A673 (cell line): ENCODE results near the gene PLCG1. TPM values are rescaled to one million over a fixed set of nuclear protein-coding genes. Genes with fewer than 3 reads are reported as not detected.

Experiments
- BruUV-seq: library from RNA; stranded (reverse); fragments of 400-500 nt; replicated peaks from 2 replicates; lab custom pipeline; 2021; lab: Mats Ljungman, UMichigan
- CTCF ChIA-PET: fragments of 300-600 bp; sonication (Branson Sonifier 250); formaldehyde crosslinking; loops from one replicate; lab custom pipeline; 2022; ENCODE audit warnings: antibody characterized with exemption; lab: Charles Lee
- POLR2A ChIA-PET: fragments of 300-600 bp; sonication (Branson Sonifier 250); formaldehyde crosslinking; loops from one replicate; lab custom pipeline; 2022; ENCODE audit warnings: antibody characterized with exemption; ENCODE audit not compliant: low non-redundant PET; lab: Charles Lee
- DNase-seq: peaks from one replicate; pipeline ENCODE4 v3.0.0-alpha.2; 2015; ENCODE audit warnings: low spot score
- H3K27ac ChIP-seq: fragments of 200-600 bp; sonication (generic); 2 replicates; pipeline ENCODE4 v1.5.1; 2016; ENCODE audit warnings: mixed run types, low read depth, mild to moderate bottlenecking, mixed read lengths, antibody characterized with exemption, low read length; ENCODE audit not compliant: poor library complexity, severe bottlenecking
- H3K27me3 ChIP-seq: fragments of 200-600 bp; sonication (generic); replicated peaks from 2 replicates; pipeline ENCODE4 v1.6.1; 2017; ENCODE audit warnings: mixed run types, low read depth, mild to moderate bottlenecking, mixed read lengths, antibody characterized with exemption, low read length; ENCODE audit not compliant: insufficient read depth, poor library complexity
- H3K36me3 ChIP-seq: fragments of 200-600 bp; sonication (generic); 2 replicates; pipeline ENCODE4 v1.6.1; 2016; ENCODE audit warnings: mixed run types, mild to moderate bottlenecking, mixed read lengths, antibody characterized with exemption, low read length; ENCODE audit not compliant: insufficient read depth, poor library complexity, severe bottlenecking
- H3K4me1 ChIP-seq: fragments of 200-600 bp; sonication (generic); 2 replicates; pipeline ENCODE4 v1.6.1; 2017; ENCODE audit warnings: mixed run types, mild to moderate bottlenecking, mixed read lengths, antibody characterized with exemption, low read length; ENCODE audit not compliant: insufficient read depth, poor library complexity, severe bottlenecking
- H3K4me3 ChIP-seq: fragments of 200-600 bp; sonication (generic); 2 replicates; pipeline ENCODE4 v1.5.1; 2016; ENCODE audit warnings: low read depth, mixed run types, mild to moderate bottlenecking, mixed read lengths, low read length; ENCODE audit not compliant: poor library complexity, severe bottlenecking
- H3K9me3 ChIP-seq: fragments of 200-600 bp; sonication (generic); 2 replicates; pipeline ENCODE4 v1.6.1; 2016; ENCODE audit warnings: mixed run types, low read depth, mild to moderate bottlenecking, mixed read lengths, antibody characterized with exemption, low read length; ENCODE audit not compliant: poor library complexity, severe bottlenecking
- CTCF ChIP-seq: fragments of 300-800, 200-600 bp; sonication (generic); conservative IDR thresholded peaks from 2 replicates; pipeline ENCODE4 v1.5.1; 2017; ENCODE audit warnings: low read depth, mild to moderate bottlenecking, antibody characterized with exemption, low read length, moderate library complexity, mixed read lengths
- EZH2 ChIP-seq: fragments of 200-600 bp; sonication (generic); IDR thresholded peaks from 2 replicates; pipeline ENCODE4 v1.6.1; 2017; ENCODE audit warnings: borderline replicate concordance, low read depth, mild to moderate bottlenecking, mixed read lengths, antibody characterized with exemption, low read length; ENCODE audit not compliant: poor library complexity, severe bottlenecking
- intact Hi-C: fragments of 100-400 bp; cut with micrococcal nuclease; formaldehyde crosslinking; loops from one replicate; pipeline ENCODE4 v1.10.0; 2022; ENCODE audit not compliant: unreplicated experiment
- microRNA-seq: library from miRNA; unstranded; fragments of <30 nt; microRNA quantifications from one replicate; pipeline ENCODE4 v1.2.0, GENCODE V29; 2021
- total RNA-seq: library from RNA; stranded (reverse); gene quantifications from 2 replicates; pipeline ENCODE4 v1.2.3, GENCODE V29; 2021

The PLCG1 gene
- total RNA-seq, 1 experiment from 2014 or later, result 146 TPM

GRCh38 chr20:41225091-41225490, 87.7 kb downstream of the PLCG1 start:
- intact Hi-C loops, result no loop called here
- Histone ChIP-seq H3K36me3 (no peaks in the 10 kb centered on the region), H3K27me3 (no peaks in the 10 kb centered on the region), H3K4me1 (peaks cover 38% of the 10 kb centered on the region), H3K4me3 (no peak overlapping the region), H3K9me3 (no peaks in the 10 kb centered on the region), H3K27ac (peak overlapping the region; percentile 14)
- BruUV-seq, result no TSS peak
- ChIA-PET CTCF (interaction anchor here (0.6 to 0.7 kb wide), 2 partner anchors 9 to 52 kb away, joined by 3 to 4 read pairs; no protein-coding TSS in a partner anchor), POLR2A (no interaction called here)
- DNase-seq, result peak; percentile 50
- TF ChIP-seq CTCF (no peak), EZH2 (no peak)

- no peaks in the 10 kb centered on the region for H3K9me3 ChIP-seq
- H3K36me3 ChIP-seq, result no peaks in the 10 kb centered on the region
- BruUV-seq, result no TSS peak
- intact Hi-C loops, result no loop called here
- no peak for DNase-seq
- H3K4me3 ChIP-seq, result no peak overlapping the region
- CTCF ChIA-PET, result no interaction called here
- peaks cover 40% of the 10 kb centered on the region for H3K4me1 ChIP-seq
- H3K27ac ChIP-seq, result no peak overlapping the region
- TF ChIP-seq CTCF (no peak), EZH2 (no peak)
- POLR2A ChIA-PET, result no interaction called here
- no peaks in the 10 kb centered on the region for H3K27me3 ChIP-seq
These were observed 89.1 kb downstream of the PLCG1 start for GRCh38 chr20:41226426-41226825.

Small RNA genes lying within 50 kb of the gene (microRNA-seq; reads per million reads assigned to microRNA genes)
- gene MIR6871, result not detected

Other genes starting within 250 kb of the PLCG1 start
- 108 and 125 TPM in 2 replicates for gene TOP1, start 108.7 kb upstream of the PLCG1 start, total RNA-seq
- 13.2 and 14.0 TPM in 2 replicates for gene ZHX3, start 180.2 kb downstream of the PLCG1 start, total RNA-seq
- gene LPIN3, start 203.3 kb downstream of the PLCG1 start, total RNA-seq, result 1.3 and 1.8 TPM in 2 replicates
- 1.7 and 3.1 TPM in 2 replicates for gene EMILIN3, start 229.3 kb downstream of the PLCG1 start, total RNA-seq